HCT116 (cell line): ENCODE results near the gene CXCL8. TPM values are rescaled to one million over a fixed set of nuclear protein-coding genes. Genes with fewer than 3 reads are reported as not detected.

ENCODE experiments used
- ATAC-seq: fragments of 200-7000 bp; cut with Tn5 transposase; 2 replicates; pipeline ENCODE4 v1.9.1; 2020; ENCODE audit warnings: mild to moderate bottlenecking, moderate library complexity
- BruUV-seq: library from RNA; stranded (reverse); fragments of 400-500 nt; replicated peaks from 2 replicates; lab custom pipeline; 2021; lab: Mats Ljungman, UMichigan
- CTCF ChIA-PET: fragments of 300-600 bp; sonication (Branson Sonifier 250); formaldehyde crosslinking; loops from one replicate; lab custom pipeline; 2021; ENCODE audit warnings: antibody characterized with exemption; lab: Charles Lee
- POLR2A ChIA-PET: fragments of 300-600, 350-600 bp; sonication (Branson Sonifier 250); formaldehyde crosslinking; loops from one replicate; lab custom pipeline; 2021; ENCODE audit warnings: antibody characterized with exemption; lab: Charles Lee
- RAD21 ChIA-PET, 2 experiments: fragments of 300-600 bp; sonication (Branson Sonifier 250); formaldehyde crosslinking; loops; one replicate each; lab custom pipeline; 2023; ENCODE audit warnings: low total read pairs in 2 of 2; ENCODE audit not compliant: uncharacterized antibody in 2 of 2, unreplicated experiment in 2 of 2, low non-redundant PET in 1 of 2; lab: Charles Lee
- DNase-seq: peaks from one replicate; pipeline ENCODE4 v3.0.0-alpha.2; 2010; ENCODE audit warnings: low read depth, low spot score
- H2AFZ ChIP-seq: fragments of 200-600 bp; shearing (Covaris generic), sonication (generic); 2 replicates; pipeline ENCODE4 v1.6.1; 2017; ENCODE audit warnings: low read depth, mixed run types, mixed read lengths, antibody characterized with exemption, low read length; ENCODE audit not compliant: poor library complexity, severe bottlenecking
- H3K27ac ChIP-seq: 2 replicates; pipeline ENCODE4 v1.5.1; 2012; ENCODE audit warnings: low read depth, low read length
- H3K27me3 ChIP-seq: fragments of 200-600 bp; sonication (generic); 2 replicates; pipeline ENCODE4 v1.6.1; 2016; ENCODE audit warnings: mixed run types, low read length, mixed read lengths; ENCODE audit not compliant: insufficient read depth
- H3K36me3 ChIP-seq, 2 experiments: fragments of 200-500 bp in 1 of 2; fragments of 200-600 bp in 1 of 2; sonication (Bioruptor generic) in 1 of 2; sonication (generic) in 1 of 2; 2 replicates each; pipeline versions ENCODE4 v1.5.1 to v1.6.1; 2014 to 2016; ENCODE audit warnings: low read length in 2 of 2, inconsistent platforms in 1 of 2, mixed read lengths in 1 of 2, mixed run types in 1 of 2; ENCODE audit not compliant: insufficient read depth in 2 of 2, control insufficient read depth in 1 of 2
- H3K4me1 ChIP-seq, 2 experiments: fragments of 200-600 bp in 1 of 2; sonication (generic) in 1 of 2; 2 replicates each; pipeline versions ENCODE4 v1.5.1 to v1.6.1; 2012 to 2017; ENCODE audit warnings: low read length in 2 of 2, inconsistent platforms in 1 of 2, mild to moderate bottlenecking in 1 of 2, mixed read lengths in 1 of 2, mixed run types in 1 of 2, moderate library complexity in 1 of 2; ENCODE audit not compliant: insufficient read depth in 2 of 2, control insufficient read depth in 1 of 2
- H3K4me2 ChIP-seq: fragments of 200-600 bp; sonication (generic); 2 replicates; pipeline ENCODE4 v1.6.1; 2017; ENCODE audit warnings: mixed run types, low read length, mixed read lengths
- H3K4me3 ChIP-seq, 2 experiments: fragments of 200-600 bp in 1 of 2; sonication (generic) in 1 of 2; replicated peaks in 1 of 2; 2 replicates each; pipeline ENCODE4 v1.5.1; 2011 to 2016; ENCODE audit warnings: low read length in 2 of 2, control low read depth in 1 of 2, low read depth in 1 of 2, mild to moderate bottlenecking in 1 of 2, mixed read lengths in 1 of 2, mixed run types in 1 of 2
- H3K79me2 ChIP-seq: fragments of 200-600 bp; sonication (generic); 2 replicates; pipeline ENCODE4 v1.6.1; 2017; ENCODE audit warnings: mild to moderate bottlenecking, mixed run types, low read length, moderate library complexity, mixed read lengths; ENCODE audit not compliant: insufficient read depth
- H3K9ac ChIP-seq: fragments of 200-600 bp; sonication (generic); 2 replicates; pipeline ENCODE4 v1.6.1; 2016; ENCODE audit warnings: low read length, mixed read lengths
- H3K9me2 ChIP-seq: fragments of 200-600 bp; sonication (generic), shearing (Covaris generic); 2 replicates; pipeline ENCODE4 v1.6.1; 2017; ENCODE audit warnings: mixed run types, mild to moderate bottlenecking, moderate library complexity; ENCODE audit not compliant: insufficient read depth
- H3K9me3 ChIP-seq, 2 experiments: fragments of 200-500 bp in 1 of 2; fragments of 200-600 bp in 1 of 2; sonication (Bioruptor generic) in 1 of 2; sonication (generic) in 1 of 2; 2 replicates each; pipeline ENCODE4 v1.6.1; 2014 to 2017; ENCODE audit warnings: low read length in 2 of 2, mixed read lengths in 2 of 2, inconsistent platforms in 1 of 2, low read depth in 1 of 2, mild to moderate bottlenecking in 1 of 2, mixed run types in 1 of 2, moderate library complexity in 1 of 2; ENCODE audit not compliant: control insufficient read depth in 1 of 2, insufficient read depth in 1 of 2
- H4K20me1 ChIP-seq: fragments of 200-600 bp; sonication (generic), shearing (Covaris generic); 2 replicates; pipeline ENCODE4 v1.6.1; 2017; ENCODE audit warnings: mixed run types, mild to moderate bottlenecking, moderate library complexity; ENCODE audit not compliant: insufficient read depth
- CBX3 ChIP-seq: IDR thresholded peaks from 2 replicates; pipeline ENCODE4 v1.6.1; 2012; ENCODE audit warnings: low read depth
- EGR1 ChIP-seq: IDR thresholded peaks from 2 replicates; pipeline ENCODE4 v1.6.1; 2012; ENCODE audit warnings: low read depth
- ELF1 ChIP-seq: IDR thresholded peaks from 2 replicates; pipeline ENCODE4 v1.6.1; 2012; ENCODE audit warnings: low read depth, borderline replicate concordance
- EZH2 ChIP-seq: fragments of 200-600 bp; sonication (generic); IDR thresholded peaks from 2 replicates; pipeline ENCODE4 v1.6.1; 2017; ENCODE audit warnings: antibody characterized with exemption, mixed run types
- EZH2phosphoT487 ChIP-seq: fragments of 200-600 bp; IDR thresholded peaks from 2 replicates; pipeline ENCODE4 v1.6.1; 2018; ENCODE audit warnings: antibody characterized with exemption, borderline replicate concordance
- JUND ChIP-seq: IDR thresholded peaks from 2 replicates; pipeline ENCODE4 v1.6.1; 2012
- POLR2A ChIP-seq: IDR thresholded peaks from 2 replicates; pipeline ENCODE4 v1.7.0; 2011; ENCODE audit warnings: borderline replicate concordance; ENCODE audit not compliant: insufficient read depth, insufficient read length; ENCODE audit errors: extremely low read depth
- POLR2AphosphoS5 ChIP-seq: IDR thresholded peaks from 2 replicates; pipeline ENCODE4 v1.6.1; 2011; ENCODE audit warnings: mild to moderate bottlenecking, low read depth, low read length, moderate library complexity
- RAD21 ChIP-seq: IDR thresholded peaks from 2 replicates; pipeline ENCODE4 v1.6.1; 2012; ENCODE audit warnings: low read depth, mild to moderate bottlenecking
- SIN3A ChIP-seq: IDR thresholded peaks from 2 replicates; pipeline ENCODE4 v1.6.1; 2012; ENCODE audit warnings: low read depth
- SP1 ChIP-seq: IDR thresholded peaks from 2 replicates; pipeline ENCODE4 v1.6.1; 2012; ENCODE audit warnings: low read depth
- YY1 ChIP-seq: IDR thresholded peaks from 2 replicates; pipeline ENCODE4 v1.6.1; 2011; ENCODE audit warnings: low read length, low read depth, moderate library complexity, mild to moderate bottlenecking; ENCODE audit not compliant: insufficient replicate concordance; ENCODE audit errors: extremely low read depth
- ZFX ChIP-seq: fragments of 450-650 bp; IDR thresholded peaks from 2 replicates; pipeline ENCODE4 v1.6.1; 2017
- ZNF274 ChIP-seq: fragments of 200-500 bp; sonication (Bioruptor generic); IDR thresholded peaks from 2 replicates; pipeline ENCODE4 v1.6.1; 2014; ENCODE audit warnings: mild to moderate bottlenecking, low read depth, low read length, inconsistent platforms
- intact Hi-C: fragments of 100-400 bp; cut with micrococcal nuclease; formaldehyde crosslinking; loops from 2 replicates; pipeline ENCODE4 v1.10.0; 2022
- total RNA-seq: library from RNA; stranded (reverse); gene quantifications from one replicate; pipeline ENCODE4 v1.2.1, GENCODE V29; 2021; ENCODE audit not compliant: unreplicated experiment
- TF ChIP-seq, protein P1 (sequence below): IDR thresholded peaks from 2 replicates; pipeline ENCODE4 v1.6.1; 2012
- TF ChIP-seq, protein P2 (sequence below), 3 experiments: fragments of 200-600 bp in 1 of 3; sonication (generic) in 1 of 3; IDR thresholded peaks in 2 of 3; conservative IDR thresholded peaks in 1 of 3; 2 replicates each; pipeline ENCODE4 v1.5.1; 2012 to 2017; ENCODE audit warnings: low read depth in 2 of 3, low read length in 2 of 3, antibody characterized with exemption in 1 of 3, borderline replicate concordance in 1 of 3, control low read depth in 1 of 3, mild to moderate bottlenecking in 1 of 3, mixed read lengths in 1 of 3, mixed run types in 1 of 3, moderate library complexity in 1 of 3; ENCODE audit not compliant: insufficient read depth in 1 of 3
- TF ChIP-seq, protein P3 (sequence below): IDR thresholded peaks from 2 replicates; pipeline ENCODE4 v1.6.1; 2012; ENCODE audit warnings: low read depth
- TF ChIP-seq, protein P4 (sequence below): IDR thresholded peaks from 2 replicates; pipeline ENCODE4 v1.6.1; 2012

CXCL8 gene
- total RNA-seq, 1 experiment from 2014 or later, result 1.8 TPM

DNA sequence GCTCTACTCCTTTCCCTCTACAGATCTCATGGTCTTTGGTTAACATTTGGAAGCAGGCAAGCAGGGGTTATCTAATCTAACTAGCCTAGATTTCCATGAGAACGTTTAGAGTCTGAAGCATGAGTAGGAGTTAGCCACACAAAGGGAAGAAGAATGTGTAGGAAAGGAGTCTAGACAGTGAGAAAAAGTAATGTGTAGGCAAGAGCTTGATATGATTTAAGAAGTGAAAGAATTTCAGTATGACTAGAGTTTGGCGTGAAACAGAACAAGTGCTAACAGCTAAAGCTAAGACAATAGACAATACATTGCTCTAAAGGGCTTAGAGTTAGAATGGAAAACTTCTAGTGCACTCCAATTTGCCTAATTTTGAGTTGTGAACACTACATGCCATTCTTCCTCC, 10.8 kb downstream of the CXCL8 start:
- Histone ChIP-seq H3K4me2 (no peak overlapping the region), H3K9me2 (no peaks in the 10 kb centered on the region), H3K79me2 (no peaks in the 10 kb centered on the region), H3K9ac (no peak overlapping the region), H3K4me1 (no peaks in the 10 kb centered on the region), H3K27ac (no peak overlapping the region), H3K27me3 (no peaks in the 10 kb centered on the region), H3K9me3 (no peaks in the 10 kb centered on the region), H3K4me3 (no peak overlapping the region), H3K36me3 (no peaks in the 10 kb centered on the region), H4K20me1 (no peaks in the 10 kb centered on the region), H2AFZ (no peak overlapping the region)
- ATAC-seq (no peak), DNase-seq (no peak)
- no TSS peak for BruUV-seq
- ChIA-PET POLR2A (no interaction called here), CTCF (no interaction called here), RAD21 (no interaction called here)
- TF ChIP-seq, protein P1, sequence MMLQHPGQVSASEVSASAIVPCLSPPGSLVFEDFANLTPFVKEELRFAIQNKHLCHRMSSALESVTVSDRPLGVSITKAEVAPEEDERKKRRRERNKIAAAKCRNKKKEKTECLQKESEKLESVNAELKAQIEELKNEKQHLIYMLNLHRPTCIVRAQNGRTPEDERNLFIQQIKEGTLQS, result no peak
- TF ChIP-seq SIN3A, result no peak
- TF ChIP-seq ZFX, result no peak
- no peak for TF ChIP-seq ELF1
- no peak for TF ChIP-seq SP1
- TF ChIP-seq ZNF274, result no peak
- no peak for TF ChIP-seq POLR2A
- TF ChIP-seq RAD21, result no peak
- TF ChIP-seq JUND, result no peak
- TF ChIP-seq YY1, result no peak
- no peak for TF ChIP-seq EZH2
- TF ChIP-seq CBX3, result no peak
- TF ChIP-seq, protein P2, sequence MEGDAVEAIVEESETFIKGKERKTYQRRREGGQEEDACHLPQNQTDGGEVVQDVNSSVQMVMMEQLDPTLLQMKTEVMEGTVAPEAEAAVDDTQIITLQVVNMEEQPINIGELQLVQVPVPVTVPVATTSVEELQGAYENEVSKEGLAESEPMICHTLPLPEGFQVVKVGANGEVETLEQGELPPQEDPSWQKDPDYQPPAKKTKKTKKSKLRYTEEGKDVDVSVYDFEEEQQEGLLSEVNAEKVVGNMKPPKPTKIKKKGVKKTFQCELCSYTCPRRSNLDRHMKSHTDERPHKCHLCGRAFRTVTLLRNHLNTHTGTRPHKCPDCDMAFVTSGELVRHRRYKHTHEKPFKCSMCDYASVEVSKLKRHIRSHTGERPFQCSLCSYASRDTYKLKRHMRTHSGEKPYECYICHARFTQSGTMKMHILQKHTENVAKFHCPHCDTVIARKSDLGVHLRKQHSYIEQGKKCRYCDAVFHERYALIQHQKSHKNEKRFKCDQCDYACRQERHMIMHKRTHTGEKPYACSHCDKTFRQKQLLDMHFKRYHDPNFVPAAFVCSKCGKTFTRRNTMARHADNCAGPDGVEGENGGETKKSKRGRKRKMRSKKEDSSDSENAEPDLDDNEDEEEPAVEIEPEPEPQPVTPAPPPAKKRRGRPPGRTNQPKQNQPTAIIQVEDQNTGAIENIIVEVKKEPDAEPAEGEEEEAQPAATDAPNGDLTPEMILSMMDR (IDR thresholded peaks at IDR 0.05 in 2 of 3, conservative IDR thresholded peaks at IDR 0.05 in 1 of 3; ENCODE audit: borderline replicate concordance in 1 of 3, insufficient read depth in 1 of 3, low read depth in 2 of 3, low read length in 2 of 3), result no peak
- TF ChIP-seq POLR2AphosphoS5, result no peak
- TF ChIP-seq EGR1, result no peak
- TF ChIP-seq EZH2phosphoT487, result no peak
- TF ChIP-seq, protein P3, sequence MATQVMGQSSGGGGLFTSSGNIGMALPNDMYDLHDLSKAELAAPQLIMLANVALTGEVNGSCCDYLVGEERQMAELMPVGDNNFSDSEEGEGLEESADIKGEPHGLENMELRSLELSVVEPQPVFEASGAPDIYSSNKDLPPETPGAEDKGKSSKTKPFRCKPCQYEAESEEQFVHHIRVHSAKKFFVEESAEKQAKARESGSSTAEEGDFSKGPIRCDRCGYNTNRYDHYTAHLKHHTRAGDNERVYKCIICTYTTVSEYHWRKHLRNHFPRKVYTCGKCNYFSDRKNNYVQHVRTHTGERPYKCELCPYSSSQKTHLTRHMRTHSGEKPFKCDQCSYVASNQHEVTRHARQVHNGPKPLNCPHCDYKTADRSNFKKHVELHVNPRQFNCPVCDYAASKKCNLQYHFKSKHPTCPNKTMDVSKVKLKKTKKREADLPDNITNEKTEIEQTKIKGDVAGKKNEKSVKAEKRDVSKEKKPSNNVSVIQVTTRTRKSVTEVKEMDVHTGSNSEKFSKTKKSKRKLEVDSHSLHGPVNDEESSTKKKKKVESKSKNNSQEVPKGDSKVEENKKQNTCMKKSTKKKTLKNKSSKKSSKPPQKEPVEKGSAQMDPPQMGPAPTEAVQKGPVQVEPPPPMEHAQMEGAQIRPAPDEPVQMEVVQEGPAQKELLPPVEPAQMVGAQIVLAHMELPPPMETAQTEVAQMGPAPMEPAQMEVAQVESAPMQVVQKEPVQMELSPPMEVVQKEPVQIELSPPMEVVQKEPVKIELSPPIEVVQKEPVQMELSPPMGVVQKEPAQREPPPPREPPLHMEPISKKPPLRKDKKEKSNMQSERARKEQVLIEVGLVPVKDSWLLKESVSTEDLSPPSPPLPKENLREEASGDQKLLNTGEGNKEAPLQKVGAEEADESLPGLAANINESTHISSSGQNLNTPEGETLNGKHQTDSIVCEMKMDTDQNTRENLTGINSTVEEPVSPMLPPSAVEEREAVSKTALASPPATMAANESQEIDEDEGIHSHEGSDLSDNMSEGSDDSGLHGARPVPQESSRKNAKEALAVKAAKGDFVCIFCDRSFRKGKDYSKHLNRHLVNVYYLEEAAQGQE, result no peak
- TF ChIP-seq, protein P4, sequence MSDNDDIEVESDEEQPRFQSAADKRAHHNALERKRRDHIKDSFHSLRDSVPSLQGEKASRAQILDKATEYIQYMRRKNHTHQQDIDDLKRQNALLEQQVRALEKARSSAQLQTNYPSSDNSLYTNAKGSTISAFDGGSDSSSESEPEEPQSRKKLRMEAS, result no peak
- intact Hi-C loops, result no loop called here
